GM12878 (cell line): Measurements from ENCODE around the gene PSMA1. TPM values are rescaled to one million over a fixed set of nuclear protein-coding genes. Genes with fewer than 3 reads are reported as not detected.

Source experiments
- ATAC-seq: fragments of 200-7000 bp; cut with Tn5 transposase; 3 replicates; pipeline ENCODE4 v1.9.1; 2020; ENCODE audit warnings: mild to moderate bottlenecking, moderate library complexity
- BruUV-seq: library from RNA; stranded (reverse); fragments of 400-500 nt; replicated peaks from 2 replicates; lab custom pipeline; 2021; lab: Mats Ljungman, UMichigan
- CTCF ChIA-PET: fragments of 300-600 bp; sonication (Branson Sonifier 250); formaldehyde crosslinking; extraction: SDS; loops from one replicate; lab custom pipeline; 2021; ENCODE audit warnings: inconsistent platforms; lab: Yijun Ruan, JAX
- POLR2A ChIA-PET: fragments of 350-600 bp; formaldehyde crosslinking; extraction: SDS; loops from one replicate; lab custom pipeline; 2021; ENCODE audit warnings: inconsistent platforms; lab: Charles Lee
- RAD21 ChIA-PET: fragments of 300-600 bp; sonication (Branson Sonifier 250); formaldehyde crosslinking; loops from one replicate; lab custom pipeline; 2023; ENCODE audit warnings: antibody characterized with exemption; ENCODE audit not compliant: unreplicated experiment; lab: Charles Lee
- SMC1A ChIA-PET: fragments of 300-600 bp; sonication (Branson Sonifier 250); formaldehyde crosslinking; loops from one replicate; lab custom pipeline; 2023; ENCODE audit not compliant: unreplicated experiment, uncharacterized antibody; lab: Charles Lee
- DNase-seq: peaks from one replicate; pipeline ENCODE4 v3.0.0-alpha.2; 2011; ENCODE audit warnings: low read depth, low spot score
- FAIRE-seq: peaks from 3 replicates; lab custom pipeline; 2011; peaks lifted over from hg19 to GRCh38; lab: Jason Lieb, UNC
- H2AFZ ChIP-seq: 2 replicates; pipeline ENCODE4 v1.6.0; 2011; ENCODE audit warnings: low read depth, low read length, control low read depth; ENCODE audit not compliant: control insufficient read depth
- H3K27ac ChIP-seq: 2 replicates; pipeline ENCODE4 v1.5.1; 2011; ENCODE audit warnings: control low read depth; ENCODE audit not compliant: control insufficient read depth, insufficient read depth
- H3K27me3 ChIP-seq, 2 experiments: replicated peaks in 1 of 2; 2 replicates each; pipeline versions ENCODE4 v1.6.0 to v1.6.1; 2011; ENCODE audit warnings: low read length in 1 of 2; ENCODE audit not compliant: control insufficient read depth in 2 of 2, insufficient read depth in 2 of 2
- H3K36me3 ChIP-seq, 2 experiments: 2 replicates each; pipeline ENCODE4 v1.5.1; 2011; ENCODE audit warnings: low read length in 1 of 2; ENCODE audit not compliant: control insufficient read depth in 2 of 2, insufficient read depth in 2 of 2
- H3K4me1 ChIP-seq: 2 replicates; pipeline ENCODE4 v1.6.1; 2011; ENCODE audit warnings: mild to moderate bottlenecking, low read length, moderate library complexity, mixed read lengths; ENCODE audit not compliant: control insufficient read depth, insufficient read depth
- H3K4me2 ChIP-seq: 2 replicates; pipeline ENCODE4 v1.6.0; 2011; ENCODE audit warnings: control low read depth; ENCODE audit not compliant: control insufficient read depth, insufficient read depth
- H3K4me3 ChIP-seq: fragments of 200-600 bp; sonication (generic); 2 replicates; pipeline ENCODE4 v1.5.1; 2016
- H3K79me2 ChIP-seq: 2 replicates; pipeline ENCODE4 v1.6.0; 2011; ENCODE audit warnings: low read length; ENCODE audit not compliant: control insufficient read depth, insufficient read depth
- H3K9ac ChIP-seq: 2 replicates; pipeline ENCODE4 v1.8.0; 2011; ENCODE audit warnings: low read length, control low read depth, mixed read lengths; ENCODE audit not compliant: control insufficient read depth, insufficient read depth
- H3K9me3 ChIP-seq: replicated peaks from 3 replicates; pipeline ENCODE4 v1.5.1; 2011; ENCODE audit warnings: mild to moderate bottlenecking, low read length; ENCODE audit not compliant: control insufficient read depth, insufficient read depth
- H4K20me1 ChIP-seq: 2 replicates; pipeline ENCODE4 v1.6.0; 2011; ENCODE audit not compliant: control insufficient read depth, insufficient read depth
- LARP7 ChIP-seq: fragments of 450-650 bp; IDR thresholded peaks from 2 replicates; pipeline ENCODE4 v1.6.1; 2017; ENCODE audit warnings: mild to moderate bottlenecking
- NBN ChIP-seq: fragments of 450-650 bp; IDR thresholded peaks from 2 replicates; pipeline ENCODE4 v1.6.1; 2016
- PAX8 ChIP-seq: fragments of 450-650 bp; IDR thresholded peaks from 2 replicates; pipeline ENCODE4 v1.6.1; 2017; ENCODE audit warnings: mild to moderate bottlenecking, moderate library complexity
- POLR2AphosphoS2 ChIP-seq: IDR thresholded peaks from 2 replicates; pipeline ENCODE4 v1.6.1; 2011; ENCODE audit warnings: low read depth, mild to moderate bottlenecking, low read length, improper control_type of control experiment, moderate library complexity
- POLR2AphosphoS5 ChIP-seq: IDR thresholded peaks from 2 replicates; pipeline ENCODE4 v1.6.1; 2011; ENCODE audit warnings: mild to moderate bottlenecking, low read length, inconsistent platforms
- SMAD5 ChIP-seq: IDR thresholded peaks from 2 replicates; pipeline ENCODE4 v1.6.1; 2016; ENCODE audit warnings: antibody characterized with exemption, low read depth
- SUPT20H ChIP-seq: IDR thresholded peaks from 2 replicates; pipeline ENCODE4 v1.6.1; 2011; ENCODE audit warnings: low read depth, mild to moderate bottlenecking, low read length, moderate library complexity, borderline replicate concordance; ENCODE audit not compliant: control insufficient read depth
- ZBTB33 ChIP-seq: fragments of 450-650 bp; IDR thresholded peaks from 2 replicates; pipeline ENCODE4 v1.6.1; 2017; ENCODE audit warnings: mild to moderate bottlenecking
- WGBS: methylation state at CpG from one replicate; pipeline ENCODE4 v1.1.6; 2016; ENCODE audit warnings: low lambda C conversion rate; ENCODE audit not compliant: insufficient replicate concordance, insufficient coverage; ENCODE audit errors: missing lambda C conversion rate; 5-methylcytosine and 5-hydroxymethylcytosine counted together
- in situ Hi-C: fragments of 300-500 bp; cut with MboI; formaldehyde crosslinking; loops from 9 replicates; pipeline ENCODE4 v1.14.3; 2018; ENCODE audit warnings: mixed read lengths
- intact Hi-C: fragments of 100-400 bp; cut with micrococcal nuclease; formaldehyde crosslinking; loops from one replicate; pipeline ENCODE4 v1.14.2; 2022; ENCODE audit not compliant: unreplicated experiment
- polyA plus RNA-seq, 11 experiments: library from polyadenylated mRNA; depleted of rRNA in 4 of 11; unstranded in 6 of 11; stranded (reverse) in 5 of 11; fragments of >200 nt; fragmentation: Nextera tagmentation in 4 of 11; fragmentation: Illumina TruSeq in 1 of 11; extraction: Ambion mirVana in 4 of 11; extraction: Trizol in 1 of 11; gene quantifications; 1 replicate in 1 of 11; 2 replicates in 10 of 11; pipeline versions ENCODE4 v1.2.1 to v1.2.3, GENCODE V29; 2011 to 2016; ENCODE audit warnings: inconsistent platforms in 2 of 11, missing spikeins in 2 of 11, low read depth in 1 of 11
- total RNA-seq, 4 experiments: library from RNA; depleted of rRNA in 3 of 4; stranded (reverse); fragments of >200 nt in 3 of 4; fragmentation: Illumina TruSeq in 1 of 4; extraction: Trizol in 1 of 4; gene quantifications; 2 replicates each; pipeline versions ENCODE4 v1.2.1 to v1.2.3, GENCODE V29; 2013 to 2021
- TF ChIP-seq, protein P1 (sequence below): fragments of 150-350 bp; IDR thresholded peaks from 2 replicates; pipeline ENCODE4 v1.6.1; 2014; ENCODE audit warnings: mild to moderate bottlenecking, low read depth, low read length
- TF ChIP-seq, protein P2 (sequence below): IDR thresholded peaks from 2 replicates; pipeline ENCODE4 v1.6.1; 2011; ENCODE audit warnings: borderline replicate concordance, low read depth, mild to moderate bottlenecking, moderate library complexity, low read length; ENCODE audit not compliant: insufficient read depth, poor library complexity, severe bottlenecking

PSMA1 gene
- total and polyA plus RNA-seq, 10 of the 15 experiments (the other 5 are each of a cell fraction or from before 2014, with no cell fraction given), result 185 to 678 (median 299) TPM

- in situ Hi-C loops, result loop anchor here (5.0 kb wide), 1 partner anchor 384 kb away; no protein-coding TSS in a partner anchor
- FAIRE-seq, result no peak
Measured at GRCh38 chr11:14522801-14523200, 2.6 kb upstream of the PSMA1 start.

More at GRCh38 chr11:14522801-14523200, 2.6 kb upstream of the PSMA1 start:
- intact Hi-C loops, result no loop called here
- ATAC-seq (no peak), DNase-seq (no peak)
- Histone ChIP-seq H3K4me1 (no peaks in the 10 kb centered on the region), H3K36me3 (no peaks in the 10 kb centered on the region), H4K20me1 (no peaks in the 10 kb centered on the region)
- POLR2A ChIA-PET, result no interaction called here
- TF ChIP-seq, protein P1, sequence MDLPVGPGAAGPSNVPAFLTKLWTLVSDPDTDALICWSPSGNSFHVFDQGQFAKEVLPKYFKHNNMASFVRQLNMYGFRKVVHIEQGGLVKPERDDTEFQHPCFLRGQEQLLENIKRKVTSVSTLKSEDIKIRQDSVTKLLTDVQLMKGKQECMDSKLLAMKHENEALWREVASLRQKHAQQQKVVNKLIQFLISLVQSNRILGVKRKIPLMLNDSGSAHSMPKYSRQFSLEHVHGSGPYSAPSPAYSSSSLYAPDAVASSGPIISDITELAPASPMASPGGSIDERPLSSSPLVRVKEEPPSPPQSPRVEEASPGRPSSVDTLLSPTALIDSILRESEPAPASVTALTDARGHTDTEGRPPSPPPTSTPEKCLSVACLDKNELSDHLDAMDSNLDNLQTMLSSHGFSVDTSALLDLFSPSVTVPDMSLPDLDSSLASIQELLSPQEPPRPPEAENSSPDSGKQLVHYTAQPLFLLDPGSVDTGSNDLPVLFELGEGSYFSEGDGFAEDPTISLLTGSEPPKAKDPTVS, result no peak
- TF ChIP-seq POLR2AphosphoS5, result no peak
- no peak for TF ChIP-seq PAX8
- no peak for TF ChIP-seq NBN
- TF ChIP-seq, protein P2, sequence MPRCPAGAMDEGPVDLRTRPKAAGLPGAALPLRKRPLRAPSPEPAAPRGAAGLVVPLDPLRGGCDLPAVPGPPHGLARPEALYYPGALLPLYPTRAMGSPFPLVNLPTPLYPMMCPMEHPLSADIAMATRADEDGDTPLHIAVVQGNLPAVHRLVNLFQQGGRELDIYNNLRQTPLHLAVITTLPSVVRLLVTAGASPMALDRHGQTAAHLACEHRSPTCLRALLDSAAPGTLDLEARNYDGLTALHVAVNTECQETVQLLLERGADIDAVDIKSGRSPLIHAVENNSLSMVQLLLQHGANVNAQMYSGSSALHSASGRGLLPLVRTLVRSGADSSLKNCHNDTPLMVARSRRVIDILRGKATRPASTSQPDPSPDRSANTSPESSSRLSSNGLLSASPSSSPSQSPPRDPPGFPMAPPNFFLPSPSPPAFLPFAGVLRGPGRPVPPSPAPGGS, result no peak
- TF ChIP-seq ZBTB33, result no peak
- no peak for TF ChIP-seq POLR2AphosphoS2
- no peak for TF ChIP-seq SUPT20H
- no peak for TF ChIP-seq SMAD5
- no peak for TF ChIP-seq LARP7
- TF ChIP-seq, all 136 proteins: peak for 0
- ChIA-PET CTCF (interaction anchor here (0.6 to 2.0 kb wide), 4 partner anchors 11 to 283 kb away, joined by 3 to 7 read pairs (median 3); no protein-coding TSS in a partner anchor), SMC1A (interaction anchor here (1.1 to 1.4 kb wide), 3 partner anchors 23 to 1073 kb away, joined by 3 to 4 read pairs (median 3); partner anchors contain the start of gene COPB1), RAD21 (no interaction called here)
- no TSS peak for BruUV-seq
- H3K27me3 ChIP-seq, result no peaks in the 10 kb centered on the region
- WGBS, result 100% methylated on average over 1 of the region's 1 CpG
- H3K9me3 ChIP-seq, result no peaks in the 10 kb centered on the region
- H3K4me2 ChIP-seq, result no peak overlapping the region
- no peak overlapping the region for H3K4me3 ChIP-seq
- H3K27ac ChIP-seq, result no peak overlapping the region
- H3K79me2 ChIP-seq, result peaks cover 29% of the 10 kb centered on the region
- H2AFZ ChIP-seq, result no peak overlapping the region
- H3K9ac ChIP-seq, result no peak overlapping the region
